ENCODE measurements around the gene PPP4R1. TPM values are rescaled to one million over a fixed set of nuclear protein-coding genes. Genes with fewer than 3 reads are reported as not detected.
A peak's percentile ranks its signal among the peaks of the same experiment; 100 is the strongest.

PPP4R1 gene
- total RNA-seq, 1 experiment from 2014 or later: 110 TPM

GRCh38 chr18:9630444-9630843, 16.1 kb upstream of the PPP4R1 start:
- intact Hi-C loops (cut with micrococcal nuclease; ENCODE audit: unreplicated experiment): no loop called here
- H3K4me3 Mint-ChIP-seq (ENCODE audit: low read depth, unreplicated experiment): no peak overlapping the region
- DNase-seq: no peak
- no peaks in the 10 kb centered on the region for H3K9me3 Mint-ChIP-seq (ENCODE audit: low read depth, unreplicated experiment)
- TF ChIP-seq, protein P1, sequence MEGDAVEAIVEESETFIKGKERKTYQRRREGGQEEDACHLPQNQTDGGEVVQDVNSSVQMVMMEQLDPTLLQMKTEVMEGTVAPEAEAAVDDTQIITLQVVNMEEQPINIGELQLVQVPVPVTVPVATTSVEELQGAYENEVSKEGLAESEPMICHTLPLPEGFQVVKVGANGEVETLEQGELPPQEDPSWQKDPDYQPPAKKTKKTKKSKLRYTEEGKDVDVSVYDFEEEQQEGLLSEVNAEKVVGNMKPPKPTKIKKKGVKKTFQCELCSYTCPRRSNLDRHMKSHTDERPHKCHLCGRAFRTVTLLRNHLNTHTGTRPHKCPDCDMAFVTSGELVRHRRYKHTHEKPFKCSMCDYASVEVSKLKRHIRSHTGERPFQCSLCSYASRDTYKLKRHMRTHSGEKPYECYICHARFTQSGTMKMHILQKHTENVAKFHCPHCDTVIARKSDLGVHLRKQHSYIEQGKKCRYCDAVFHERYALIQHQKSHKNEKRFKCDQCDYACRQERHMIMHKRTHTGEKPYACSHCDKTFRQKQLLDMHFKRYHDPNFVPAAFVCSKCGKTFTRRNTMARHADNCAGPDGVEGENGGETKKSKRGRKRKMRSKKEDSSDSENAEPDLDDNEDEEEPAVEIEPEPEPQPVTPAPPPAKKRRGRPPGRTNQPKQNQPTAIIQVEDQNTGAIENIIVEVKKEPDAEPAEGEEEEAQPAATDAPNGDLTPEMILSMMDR (IDR thresholded peaks at IDR 0.05; ENCODE audit: unreplicated experiment): no peak
- no peaks in the 10 kb centered on the region for H3K27me3 Mint-ChIP-seq (ENCODE audit: unreplicated experiment)
- H3K36me3 Mint-ChIP-seq (ENCODE audit: insufficient read depth, unreplicated experiment): no peaks in the 10 kb centered on the region
- H3K27ac Mint-ChIP-seq (ENCODE audit: unreplicated experiment): no peak overlapping the region
- CTCF ChIA-PET: no interaction called here
- no TSS peak for BruUV-seq (replicated peaks)
- peaks cover 32% of the 10 kb centered on the region for H3K4me1 Mint-ChIP-seq (ENCODE audit: low read depth, unreplicated experiment)

DNA sequence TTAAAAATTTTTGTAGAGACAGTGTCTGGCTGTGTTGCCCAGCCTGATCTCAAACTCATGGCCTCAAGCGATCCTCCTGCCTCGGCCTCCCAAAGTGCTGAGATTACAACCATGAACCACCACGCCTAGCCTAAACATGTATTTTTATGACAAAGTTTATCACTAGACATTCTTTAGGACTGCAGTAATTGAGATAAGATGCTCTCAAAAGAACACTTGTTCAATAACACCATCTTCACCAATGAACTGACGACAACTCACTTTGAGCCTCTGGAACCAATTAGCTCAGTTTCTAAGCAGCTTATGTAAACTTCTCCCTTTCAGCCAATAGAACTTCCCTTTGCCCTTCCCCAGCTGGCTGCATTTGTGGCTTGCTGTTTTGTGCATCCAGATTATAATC, 15.3 kb upstream of the PPP4R1 start:
- CTCF ChIA-PET: no interaction called here
- no peaks in the 10 kb centered on the region for H3K9me3 Mint-ChIP-seq (ENCODE audit: low read depth, unreplicated experiment)
- H3K27me3 Mint-ChIP-seq (ENCODE audit: unreplicated experiment): no peaks in the 10 kb centered on the region
- no TSS peak for BruUV-seq (replicated peaks)
- no peaks in the 10 kb centered on the region for H3K36me3 Mint-ChIP-seq (ENCODE audit: insufficient read depth, unreplicated experiment)
- intact Hi-C loops (cut with micrococcal nuclease; ENCODE audit: unreplicated experiment): no loop called here
- H3K4me3 Mint-ChIP-seq (ENCODE audit: low read depth, unreplicated experiment): no peak overlapping the region
- TF ChIP-seq, protein P1 (IDR thresholded peaks at IDR 0.05; ENCODE audit: unreplicated experiment): no peak
- H3K4me1 Mint-ChIP-seq (ENCODE audit: low read depth, unreplicated experiment): peaks cover 32% of the 10 kb centered on the region
- no peak overlapping the region for H3K27ac Mint-ChIP-seq (ENCODE audit: unreplicated experiment)
- no peak for DNase-seq

GRCh38 chr18:9628984-9629383, 14.6 kb upstream of the PPP4R1 start:
- TF ChIP-seq, protein P1 (IDR thresholded peaks at IDR 0.05; ENCODE audit: unreplicated experiment): no peak
- Mint-ChIP-seq H3K27ac (ENCODE audit: unreplicated experiment) (no peak overlapping the region), H3K4me3 (ENCODE audit: low read depth, unreplicated experiment) (no peak overlapping the region), H3K27me3 (ENCODE audit: unreplicated experiment) (no peaks in the 10 kb centered on the region), H3K4me1 (ENCODE audit: low read depth, unreplicated experiment) (peaks cover 32% of the 10 kb centered on the region), H3K9me3 (ENCODE audit: low read depth, unreplicated experiment) (no peaks in the 10 kb centered on the region), H3K36me3 (ENCODE audit: insufficient read depth, unreplicated experiment) (no peaks in the 10 kb centered on the region)
- no peak for DNase-seq
- no TSS peak for BruUV-seq (replicated peaks)
- intact Hi-C loops (cut with micrococcal nuclease; ENCODE audit: unreplicated experiment): no loop called here
- CTCF ChIA-PET: no interaction called here

- no peaks in the 10 kb centered on the region for H3K27me3 Mint-ChIP-seq (ENCODE audit: unreplicated experiment)
- H3K9me3 Mint-ChIP-seq (ENCODE audit: low read depth, unreplicated experiment): no peaks in the 10 kb centered on the region
- H3K4me3 Mint-ChIP-seq (ENCODE audit: low read depth, unreplicated experiment): no peak overlapping the region
- DNase-seq: no peak
- CTCF ChIA-PET: interaction anchor here (0.6 kb wide), 1 partner anchor 18 kb away, joined by 3 read pairs; no protein-coding TSS in a partner anchor
- H3K27ac Mint-ChIP-seq (ENCODE audit: unreplicated experiment): peak overlapping the region; percentile 31
- TF ChIP-seq, protein P1 (IDR thresholded peaks at IDR 0.05; ENCODE audit: unreplicated experiment): no peak
- BruUV-seq (replicated peaks): no TSS peak
- intact Hi-C loops (cut with micrococcal nuclease; ENCODE audit: unreplicated experiment): no loop called here
- peaks cover 32% of the 10 kb centered on the region for H3K4me1 Mint-ChIP-seq (ENCODE audit: low read depth, unreplicated experiment)
- no peaks in the 10 kb centered on the region for H3K36me3 Mint-ChIP-seq (ENCODE audit: insufficient read depth, unreplicated experiment)
These were observed 13.3 kb upstream of the PPP4R1 start for GRCh38 chr18:9627642-9628041.
